Stimulated activated CD4-positive, alpha-beta T cell treated with anti-CD3 and anti-CD28 coated beads, Interleukin-15, amount 100 ng/mL, for 24 hours (primary cell): ENCODE data around the gene KRTAP5-6.

ENCODE experiments used
- DNase-seq: peaks from one replicate; pipeline ENCODE4 v3.0.0-alpha.2; 2020

KRTAP5-6 gene, protein sequence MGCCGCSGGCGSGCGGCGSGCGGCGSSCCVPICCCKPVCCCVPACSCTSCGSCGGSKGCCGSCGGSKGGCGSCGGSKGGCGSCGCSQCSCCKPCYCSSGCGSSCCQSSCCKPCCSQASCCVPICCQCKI

DNA sequence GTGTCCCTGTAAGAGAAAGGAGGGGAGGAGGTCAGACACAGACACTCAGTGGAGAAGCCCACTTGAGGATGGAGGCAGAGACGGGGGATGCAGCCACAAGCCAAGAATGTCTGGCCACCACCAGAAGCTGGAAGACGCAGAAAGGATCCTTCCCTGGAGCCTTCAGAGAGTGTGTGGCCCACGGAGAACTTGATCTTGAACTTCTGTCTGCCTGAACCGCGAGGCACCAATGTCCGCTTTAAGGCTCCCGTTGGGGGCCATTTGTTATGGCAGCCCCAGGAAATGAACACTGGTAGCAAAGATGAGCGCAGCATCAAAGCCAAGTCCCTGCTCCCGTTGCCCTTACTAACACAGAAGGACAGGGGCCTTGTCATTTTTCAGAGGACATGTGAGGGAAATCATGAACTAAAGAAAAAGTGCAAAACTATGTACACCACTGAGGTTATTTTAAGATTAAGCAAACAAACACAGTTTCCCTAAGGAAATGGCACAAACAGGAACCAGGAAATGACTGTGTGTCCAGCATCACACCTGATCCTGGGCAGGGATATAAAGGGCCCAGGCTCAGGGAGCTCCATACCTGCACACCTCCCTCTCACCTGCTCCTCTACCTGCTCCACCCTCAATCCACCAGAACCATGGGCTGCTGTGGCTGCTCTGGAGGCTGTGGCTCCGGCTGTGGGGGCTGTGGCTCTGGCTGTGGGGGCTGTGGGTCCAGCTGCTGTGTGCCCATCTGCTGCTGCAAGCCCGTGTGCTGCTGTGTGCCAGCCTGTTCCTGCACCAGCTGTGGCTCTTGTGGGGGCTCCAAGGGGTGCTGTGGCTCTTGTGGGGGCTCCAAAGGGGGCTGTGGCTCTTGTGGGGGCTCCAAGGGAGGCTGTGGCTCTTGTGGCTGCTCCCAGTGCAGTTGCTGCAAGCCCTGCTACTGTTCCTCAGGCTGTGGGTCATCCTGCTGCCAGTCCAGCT lies at the start of gene KRTAP5-6:
Gene KRTAP5-6, plus strand, starts transcription at position 588 of the 963 bp plus-strand sequence. Its CDS starts 51 bp downstream, at position 639.
- DNase-seq, result no peak

DNA sequence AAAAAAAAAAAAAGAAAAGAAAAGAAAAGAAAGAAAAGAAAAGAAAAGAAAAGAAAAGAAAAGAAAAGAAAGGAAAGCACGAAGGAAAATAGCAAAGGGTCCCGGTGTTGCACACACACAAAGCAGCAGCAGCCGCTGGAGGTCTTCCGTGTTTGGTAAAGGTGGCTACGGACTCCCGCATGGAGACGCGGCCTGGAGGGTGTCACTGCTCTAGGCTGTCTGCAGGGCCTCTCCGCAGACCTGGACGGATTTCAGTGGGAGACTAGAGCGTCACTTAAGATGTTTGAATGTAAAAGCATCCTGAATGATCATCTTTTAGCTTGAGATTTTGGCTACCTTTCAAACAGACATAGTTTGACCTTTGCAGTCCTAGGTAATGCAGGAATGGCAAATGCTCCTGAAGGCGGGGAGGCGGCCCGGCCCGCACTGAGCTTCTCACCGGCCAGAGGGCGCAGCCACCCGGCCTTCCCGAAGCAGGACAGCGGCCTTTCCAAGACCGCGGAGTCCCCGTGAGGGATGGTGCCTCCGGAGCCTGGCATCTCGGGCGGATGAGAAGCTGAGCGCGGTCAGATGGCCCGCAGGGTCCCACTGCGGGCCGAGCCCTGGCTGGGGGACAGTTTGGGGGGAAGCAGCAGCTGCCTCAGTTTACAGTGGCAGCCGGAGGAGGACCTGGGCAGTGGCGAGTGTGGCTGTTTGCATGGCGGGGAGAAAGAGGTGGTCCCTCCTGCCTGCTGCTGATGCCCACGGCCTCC lies 48.9 kb upstream of the KRTAP5-6 start:
- DNase-seq, result no peak

DNA sequence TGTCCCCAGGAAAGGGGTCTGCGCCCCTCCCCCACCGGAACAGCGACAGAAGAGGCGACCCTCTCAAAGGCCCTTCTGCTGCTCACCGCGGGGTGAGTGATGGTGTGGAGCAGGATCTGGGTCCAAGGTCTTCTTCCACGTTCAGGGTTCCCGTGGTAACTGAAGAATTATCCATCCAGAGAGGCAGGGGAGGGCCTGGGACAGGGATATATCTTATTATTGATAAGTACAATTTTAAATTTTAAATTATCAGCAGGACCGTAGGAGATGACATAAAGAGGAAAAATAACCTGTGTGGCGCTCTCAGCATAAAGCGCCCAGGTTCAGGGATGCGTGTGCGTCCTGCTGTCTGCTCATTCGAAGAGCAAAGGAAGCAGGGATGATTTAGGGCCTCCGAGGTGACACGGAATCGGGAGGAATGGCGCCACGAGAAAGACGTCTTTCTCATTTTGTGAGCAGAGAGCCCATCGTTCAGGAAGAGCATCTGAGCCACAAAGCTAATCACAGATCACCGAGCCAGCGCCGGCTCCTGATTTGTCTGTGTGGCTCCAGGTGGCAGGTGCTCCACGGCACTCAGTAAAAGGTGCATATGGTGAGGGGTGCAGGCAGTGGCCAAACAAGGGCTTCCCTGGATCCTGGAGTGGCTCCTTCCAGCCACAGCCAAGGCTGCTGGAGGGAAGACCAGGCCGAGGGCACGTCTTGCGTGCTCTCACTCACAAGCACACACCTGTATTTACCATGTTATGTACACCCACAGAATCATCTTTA lies 48.2 kb upstream of the KRTAP5-6 start:
- DNase-seq, result no peak

DNA sequence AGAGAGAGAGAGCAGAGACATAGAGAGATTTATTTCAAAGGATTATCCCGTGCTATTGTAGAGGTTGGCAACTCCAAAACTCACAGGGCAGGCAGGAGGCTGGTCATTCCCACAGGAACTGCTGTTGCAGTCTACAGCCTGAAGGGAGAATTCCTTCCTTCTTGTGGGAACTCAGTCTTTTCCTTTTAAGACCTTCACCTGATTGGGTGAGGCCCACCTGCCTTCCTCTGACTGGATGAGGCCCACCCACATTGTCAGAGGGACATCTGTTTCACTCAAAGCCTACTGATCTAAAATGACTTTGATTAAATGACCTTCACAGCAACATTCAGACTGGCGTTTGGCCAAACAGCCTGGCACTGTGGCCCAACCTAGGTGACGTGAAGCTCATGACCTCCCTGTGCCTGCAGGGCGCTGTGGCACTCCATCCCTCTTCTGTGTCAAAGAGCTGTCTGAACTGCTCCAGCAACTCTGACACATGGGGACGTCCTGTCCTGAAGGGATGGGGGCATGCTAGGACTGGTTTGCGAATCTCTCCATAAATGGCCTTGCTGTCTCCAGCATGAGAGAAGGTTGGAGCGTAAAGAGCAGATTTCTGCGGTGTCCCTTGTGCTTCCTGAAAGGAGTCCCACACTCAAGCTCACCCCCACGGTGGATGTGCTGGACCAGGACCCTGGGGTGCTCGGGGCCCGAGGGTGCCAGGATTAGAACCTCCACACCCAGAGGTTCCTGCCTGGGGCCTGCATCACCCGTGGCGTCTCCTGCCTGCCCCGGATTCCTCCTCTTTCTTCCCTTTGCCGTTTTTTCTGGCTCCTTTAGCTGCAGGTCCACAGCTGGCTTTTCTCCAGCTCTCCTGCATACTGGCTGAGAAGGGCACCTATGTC lies 46.7 kb upstream of the KRTAP5-6 start:
- DNase-seq, result no peak

DNA sequence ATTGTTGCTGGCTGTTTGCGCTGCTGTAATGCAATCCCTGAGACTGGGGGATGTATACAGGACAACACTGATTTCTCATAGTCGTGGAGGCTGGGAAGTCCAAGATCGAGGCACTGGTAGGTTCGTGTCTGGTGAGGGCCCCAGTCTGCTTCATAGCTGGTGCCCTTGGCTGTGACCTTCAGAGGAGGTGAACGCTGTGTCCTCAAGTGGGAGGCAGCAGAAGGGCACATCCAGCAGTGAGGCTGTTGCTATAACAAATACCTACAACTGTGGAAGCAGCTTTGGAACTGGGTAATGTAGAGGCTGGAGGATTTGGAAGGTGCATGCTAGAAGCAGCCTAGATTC lies 46.1 kb upstream of the KRTAP5-6 start:
- no peak for DNase-seq

DNA sequence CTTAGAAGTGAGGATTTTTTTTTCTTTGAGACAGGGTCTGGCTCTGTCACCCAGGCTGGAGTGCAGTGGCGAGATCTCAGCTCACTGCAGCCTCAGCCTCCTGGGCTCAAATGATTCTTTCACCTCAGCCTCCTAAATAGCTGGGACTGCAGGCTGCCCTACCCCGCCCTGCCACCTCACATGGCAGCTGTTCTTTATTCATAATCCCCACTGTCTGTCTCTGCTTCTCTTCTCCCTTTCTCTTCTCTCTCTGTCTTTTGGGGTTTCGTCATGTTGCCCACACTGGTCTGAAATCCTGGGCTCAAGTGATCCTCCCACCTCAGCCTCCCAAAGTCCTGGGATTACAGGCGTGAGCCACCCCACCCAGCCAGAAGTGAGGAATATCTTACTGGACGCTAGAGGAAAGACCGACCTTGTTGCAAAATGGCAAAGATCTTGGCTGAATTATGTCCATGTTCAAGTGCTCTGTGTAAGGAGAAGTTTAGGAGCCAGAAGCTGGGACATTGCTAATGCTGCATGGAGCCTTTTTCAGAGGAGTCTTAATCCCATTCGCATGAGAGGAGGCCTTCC lies 45.5 kb upstream of the KRTAP5-6 start:
- no peak for DNase-seq

DNA sequence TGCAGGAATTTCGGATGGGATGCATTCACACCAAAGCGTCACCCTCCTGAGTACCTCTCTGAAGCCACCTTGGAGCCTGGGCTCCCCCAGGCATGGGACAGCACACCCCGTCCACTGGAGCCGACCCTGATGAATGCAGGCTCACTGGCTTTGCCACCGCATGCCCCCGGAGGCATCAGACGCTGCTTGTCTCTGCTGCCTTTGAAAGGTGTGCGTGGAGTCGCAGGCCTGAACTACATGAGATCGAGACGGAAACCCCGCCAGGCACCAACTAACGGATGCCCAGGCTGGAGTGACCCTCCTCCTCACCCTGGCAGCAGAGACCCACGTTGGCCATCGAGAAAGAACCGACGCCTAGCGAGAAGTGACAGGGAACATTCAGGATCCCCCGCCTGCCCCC lies 45.0 kb upstream of the KRTAP5-6 start:
- no peak for DNase-seq

DNA sequence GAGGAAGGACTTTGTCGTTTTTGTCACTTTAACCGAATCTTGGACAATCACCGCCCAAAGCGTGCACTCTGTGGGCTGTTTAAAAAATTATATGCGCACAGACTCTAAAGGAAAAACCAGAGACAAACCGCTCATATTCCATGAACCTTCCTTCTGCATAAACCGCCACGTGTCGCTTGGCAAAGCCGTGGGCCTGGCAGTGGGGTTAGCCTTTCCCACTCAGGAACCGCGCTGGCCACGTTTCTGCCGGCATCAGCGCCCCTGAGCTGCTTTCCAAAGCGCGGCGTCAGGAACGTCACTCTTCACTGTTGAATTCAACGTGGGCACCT lies 44.6 kb upstream of the KRTAP5-6 start:
- no peak for DNase-seq

DNA sequence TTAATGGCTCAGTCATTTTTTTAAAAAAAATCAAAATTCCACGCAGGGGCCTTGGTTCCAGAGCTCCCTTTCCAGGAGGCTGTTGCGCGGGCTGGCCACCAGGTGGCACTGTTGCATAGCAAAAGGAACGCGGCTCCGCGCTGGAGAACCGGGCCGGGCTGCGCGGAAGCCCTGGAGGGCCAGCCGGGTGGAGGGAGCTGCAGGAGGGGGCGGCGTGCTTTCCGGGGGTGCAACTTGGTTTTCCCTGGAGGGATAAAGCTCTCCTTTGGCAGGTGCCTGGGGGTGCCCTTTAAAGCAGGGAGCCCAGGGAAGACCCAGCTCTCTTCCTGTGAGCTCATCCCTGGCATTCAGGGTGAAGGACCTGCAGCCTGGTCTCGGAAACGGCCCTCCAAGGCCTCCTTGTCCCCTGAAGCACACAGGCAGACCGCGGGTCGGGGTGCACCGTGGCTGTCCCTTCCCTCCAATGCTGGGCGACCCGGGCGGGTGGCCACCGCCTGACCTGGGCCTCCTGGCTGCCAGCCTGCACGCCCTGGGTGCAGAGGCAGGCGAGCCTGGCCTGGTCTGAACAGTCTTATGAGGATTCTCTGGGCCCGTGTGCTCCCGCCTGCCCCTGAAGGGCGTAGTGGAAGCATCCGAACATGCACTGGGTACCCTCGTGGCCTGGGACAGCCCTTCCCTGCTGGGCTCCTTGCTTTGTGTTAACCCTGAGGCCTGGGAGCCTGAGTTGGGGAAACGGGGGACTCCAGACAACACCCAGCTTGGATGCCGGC lies 44.0 kb upstream of the KRTAP5-6 start:
- DNase-seq, result peak; percentile 82

DNA sequence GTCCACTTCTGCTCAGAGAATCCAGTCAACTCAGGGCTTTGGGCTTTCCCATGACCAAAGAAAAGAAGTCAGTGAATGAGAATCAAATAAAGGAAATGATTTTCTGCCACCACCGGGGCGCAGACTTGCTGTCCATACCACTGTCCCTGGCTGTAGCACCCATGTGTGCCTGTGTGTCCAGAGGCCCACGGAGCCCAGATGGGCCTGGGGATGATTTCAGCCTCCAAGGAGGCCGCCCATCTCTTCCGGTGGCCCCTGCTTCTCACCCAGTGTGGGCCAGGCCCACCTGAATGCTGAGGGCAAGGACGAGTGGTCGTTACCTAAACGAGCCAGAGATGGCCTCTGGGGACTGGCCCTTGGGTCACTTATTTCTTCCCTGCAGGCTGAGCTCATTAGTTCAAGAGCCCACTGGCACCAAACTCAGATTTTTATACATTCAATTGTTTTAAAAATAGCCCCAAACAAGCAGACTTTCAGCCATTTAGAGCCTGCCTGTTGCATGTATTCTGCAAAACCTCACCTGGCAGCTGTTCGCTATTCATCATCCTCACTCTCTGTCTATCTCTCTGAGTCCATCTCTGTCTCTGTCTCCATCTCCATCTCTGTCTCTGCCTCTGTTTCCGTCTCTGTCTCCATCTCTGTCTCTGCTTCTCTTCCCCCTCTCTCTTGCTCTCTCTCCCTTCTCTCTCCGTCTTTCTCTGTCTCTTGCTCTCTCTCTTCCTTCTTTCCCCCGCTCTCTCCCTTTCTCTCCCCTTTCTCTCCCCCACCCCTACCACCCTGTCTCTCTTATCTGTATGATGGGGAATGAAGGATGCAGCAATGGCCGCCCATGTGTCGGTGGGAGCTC lies 43.2 kb upstream of the KRTAP5-6 start:
- no peak for DNase-seq

DNA sequence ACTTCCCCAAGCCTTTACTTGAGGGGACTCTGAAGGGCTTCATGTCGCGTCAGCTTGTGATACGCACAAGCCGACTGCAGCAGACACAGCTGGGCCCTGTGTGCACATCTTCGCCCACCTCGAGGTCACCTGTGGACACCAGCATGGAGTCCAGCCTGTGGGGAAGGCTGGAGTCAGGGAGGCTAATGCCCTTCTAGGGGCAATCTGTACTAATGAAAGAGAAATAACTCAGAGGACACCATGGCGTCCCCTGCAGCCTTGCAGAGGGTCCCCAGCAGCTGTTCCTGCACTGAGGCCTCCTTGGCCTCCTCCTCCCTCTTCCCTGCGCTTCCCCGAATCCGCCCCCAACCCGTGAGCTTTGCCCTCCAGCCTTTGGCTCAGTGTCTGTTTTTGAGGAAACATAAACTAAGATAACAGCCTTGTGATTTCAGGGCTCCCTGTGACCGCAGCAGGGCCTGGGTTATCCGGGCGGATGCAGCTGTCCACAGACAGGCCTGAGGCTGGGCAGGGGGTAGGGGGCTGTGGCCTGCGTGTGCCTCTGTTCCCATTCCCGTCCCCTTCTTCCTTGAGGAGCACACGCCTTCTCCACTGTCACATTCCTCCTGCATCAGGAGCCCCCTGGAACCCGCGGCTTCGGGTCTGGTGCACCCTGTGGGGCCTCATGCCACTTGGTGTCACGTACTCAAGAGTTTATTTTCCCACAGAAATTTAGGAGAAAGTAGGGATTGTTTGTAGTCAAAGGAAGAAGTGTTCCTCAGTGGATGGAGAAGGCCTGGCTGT lies 42.4 kb upstream of the KRTAP5-6 start:
- DNase-seq, result no peak

DNA sequence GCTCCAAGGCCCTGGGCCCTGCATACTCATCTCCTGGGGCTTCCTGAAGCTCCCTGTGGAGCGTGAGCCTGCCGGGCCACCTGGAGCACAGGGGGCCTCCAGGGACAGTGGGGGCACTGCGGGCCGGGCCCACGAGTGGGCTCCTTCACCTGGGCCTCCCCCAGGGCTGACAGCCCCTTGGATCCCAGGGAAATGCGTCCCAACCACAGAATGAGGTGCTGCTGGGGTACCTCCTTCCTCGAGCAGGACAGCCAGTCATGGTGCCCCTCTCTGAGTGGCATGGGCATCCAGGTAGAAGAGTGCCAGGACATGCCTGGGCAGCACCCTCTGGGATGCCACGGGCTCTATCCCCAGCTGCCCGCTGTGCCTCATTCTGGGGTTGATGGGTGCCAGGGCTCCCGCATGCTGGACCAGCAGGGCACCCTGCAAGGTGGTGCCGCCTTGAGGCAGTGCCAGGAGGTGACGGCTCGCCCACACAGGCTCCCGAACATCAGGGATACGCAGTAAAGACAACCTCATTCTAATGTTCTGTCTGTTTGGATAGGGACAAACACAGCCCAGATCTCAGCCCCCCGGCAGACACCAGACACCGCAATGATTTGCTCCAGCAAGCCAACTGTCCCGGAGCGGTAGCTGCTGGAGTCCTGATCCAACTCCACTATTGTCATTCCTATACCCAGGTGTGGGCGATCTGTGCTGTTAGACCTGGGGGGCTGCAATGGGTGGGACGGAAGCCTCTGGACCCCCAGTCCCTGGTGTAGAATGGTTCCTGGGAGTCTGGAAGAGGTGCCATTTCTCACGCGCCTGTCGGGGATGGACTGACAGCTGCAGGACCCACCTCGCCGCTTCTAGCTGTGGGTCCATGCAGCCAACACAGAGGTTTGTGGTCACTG lies 41.6 kb upstream of the KRTAP5-6 start:
- no peak for DNase-seq

DNA sequence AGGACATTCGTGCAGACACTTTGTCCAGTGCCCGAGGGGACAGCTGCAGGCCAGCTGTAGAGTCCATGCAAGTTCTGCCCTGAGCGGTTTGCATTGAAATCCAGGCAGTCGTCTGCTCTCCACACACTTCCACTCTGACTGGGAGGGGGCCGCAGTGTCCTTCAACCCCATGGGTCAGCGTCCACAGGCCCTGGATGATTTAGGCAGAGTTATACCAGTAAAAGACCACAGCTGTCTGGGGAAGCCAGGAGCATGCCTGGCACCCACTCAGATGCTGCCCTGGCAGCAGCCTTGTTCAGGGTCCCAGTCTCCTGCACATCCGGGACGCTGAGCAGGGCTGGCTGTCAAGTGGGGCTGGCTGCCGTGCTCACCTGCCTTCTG lies 40.9 kb upstream of the KRTAP5-6 start:
- no peak for DNase-seq

DNA sequence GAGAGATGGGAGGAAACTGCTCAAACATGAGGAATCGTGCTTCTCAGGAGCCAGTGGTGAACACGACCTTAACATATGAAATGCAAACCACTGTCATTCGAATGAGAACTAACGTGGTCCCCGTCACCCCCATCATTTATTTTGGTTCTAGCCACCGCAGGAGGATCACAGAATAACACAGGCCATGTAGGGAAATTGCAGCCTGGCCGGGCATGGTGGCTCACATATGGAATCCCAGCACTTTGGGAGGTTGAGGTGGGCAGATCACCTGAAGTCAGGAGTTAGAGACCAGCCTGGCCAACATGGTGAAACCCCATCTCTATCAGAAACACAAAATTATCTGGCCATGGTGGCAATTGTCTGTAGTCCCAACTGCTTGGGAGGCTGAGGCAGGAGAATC lies 40.3 kb upstream of the KRTAP5-6 start:
- DNase-seq, result no peak

DNA sequence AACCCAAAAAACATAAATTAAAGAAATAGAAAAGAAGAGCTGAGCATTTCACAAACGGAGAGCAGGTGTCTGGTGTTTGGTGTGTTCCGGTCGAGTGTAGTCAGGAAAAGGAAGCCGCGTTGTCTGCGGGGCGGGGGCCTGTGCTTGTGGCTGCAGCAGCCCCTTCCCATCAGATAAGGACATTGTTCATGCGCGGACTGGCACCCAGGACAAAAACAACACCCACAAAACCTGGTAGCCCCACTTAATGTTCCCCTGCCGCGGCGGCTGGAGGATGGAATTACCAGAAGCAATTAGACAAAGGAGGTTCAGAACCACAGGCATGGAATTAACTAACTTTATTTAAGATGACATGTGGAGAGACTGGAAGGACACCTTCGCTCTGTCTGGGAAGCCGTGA lies 37.5 kb upstream of the KRTAP5-6 start:
- DNase-seq, result no peak

DNA sequence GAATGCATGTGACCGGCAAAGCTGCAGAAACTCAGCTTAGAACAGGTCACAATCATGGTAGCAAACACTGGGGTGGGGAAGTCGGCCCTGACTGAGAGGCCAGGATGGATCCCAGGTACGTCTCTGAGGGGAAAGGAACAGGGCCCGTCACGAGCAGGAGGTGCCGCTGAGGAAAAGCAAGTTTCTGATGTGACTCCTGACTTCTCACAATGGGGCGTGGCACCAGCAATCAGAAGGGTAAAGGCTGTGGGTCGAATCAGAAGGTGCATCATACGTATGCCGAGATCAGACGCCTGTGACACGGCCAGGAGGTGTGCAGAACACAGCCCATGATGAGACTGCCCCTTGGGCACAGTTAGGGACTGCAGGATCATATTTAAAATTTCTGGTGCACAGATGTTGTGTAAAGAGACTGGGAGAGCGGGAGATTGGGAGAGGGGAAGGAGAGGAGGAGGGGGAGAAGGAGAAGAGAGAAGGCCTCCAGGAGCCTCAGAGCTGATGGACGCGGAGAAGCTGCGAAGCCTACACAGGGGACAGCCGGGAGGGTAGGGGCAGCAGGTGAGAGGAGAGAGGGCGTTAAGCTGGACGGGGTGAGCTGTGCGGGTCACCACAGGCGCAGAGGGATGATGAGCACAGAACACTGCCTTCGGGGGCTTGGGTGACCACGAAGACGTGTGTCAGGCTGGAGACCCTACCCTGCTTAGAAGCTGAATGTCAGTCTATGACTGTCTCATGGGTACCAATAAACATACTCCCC lies 36.7 kb upstream of the KRTAP5-6 start:
- DNase-seq, result no peak
